ENCODE results near the gene TACO1. TPM values are rescaled to one million over a fixed set of nuclear protein-coding genes. Genes with fewer than 3 reads are reported as not detected.

The TACO1 gene
- total and polyA plus RNA-seq, 12 donors: 33.1 to 52.3 (median 45.2) TPM

DNA sequence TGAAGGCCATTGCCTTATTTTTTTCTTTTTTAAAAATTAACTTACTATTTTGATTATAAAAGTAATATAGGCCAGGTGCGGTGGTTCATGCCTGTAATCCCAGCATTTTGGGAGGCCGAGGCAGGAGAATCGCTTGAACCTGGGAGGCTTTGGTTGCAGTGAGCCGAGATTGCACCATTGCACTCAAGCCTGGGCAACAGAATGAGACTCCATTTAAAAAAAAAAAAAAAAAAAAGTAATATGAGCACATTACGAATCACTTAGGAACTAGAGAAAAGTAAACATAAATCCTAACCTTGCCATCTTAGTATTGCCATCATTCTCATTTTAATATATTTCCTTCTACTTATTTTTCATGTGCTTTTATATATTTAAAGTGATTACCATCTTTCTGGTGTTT lies 12.9 kb upstream of the TACO1 start:
- no peak overlapping the region for H3K27ac ChIP-seq
- H3K9me3 ChIP-seq: no peaks in the 10 kb centered on the region
- peaks cover 0 to 99% (median 53%) of the 10 kb centered on the region in 9 donors for H3K36me3 ChIP-seq
- H3K4me1 ChIP-seq: no peaks in the 10 kb centered on the region
- ATAC-seq (no peak), DNase-seq (no peak)
- H3K4me3 ChIP-seq: no peak overlapping the region
- intact Hi-C loops (cut with DNase I): no loop called here
- H3K27me3 ChIP-seq: no peaks in the 10 kb centered on the region
- no peak for TF ChIP-seq CTCF (IDR thresholded peaks at IDR 0.05)
- 90 to 95% methylated on average over 5 of the region's 5 CpGs for WGBS, 2 donors

GRCh38 chr17:63588797-63589196 lies 11.9 kb upstream of the TACO1 start:
- no peak for TF ChIP-seq CTCF (IDR thresholded peaks at IDR 0.05)
- ATAC-seq (no peak), DNase-seq (no peak)
- Histone ChIP-seq H3K27ac (no peak overlapping the region), H3K27me3 (no peaks in the 10 kb centered on the region), H3K4me1 (no peaks in the 10 kb centered on the region), H3K4me3 (no peak overlapping the region), H3K9me3 (no peaks in the 10 kb centered on the region), H3K36me3 (peaks cover 0 to 99% (median 46%) of the 10 kb centered on the region in 9 donors)
- 87 to 91% methylated on average over 11 of the region's 11 CpGs for WGBS, 2 donors
- intact Hi-C loops (cut with DNase I): no loop called here

- intact Hi-C loops (cut with DNase I): no loop called here
- Histone ChIP-seq H3K27ac (no peak overlapping the region), H3K4me3 (no peak overlapping the region), H3K27me3 (no peaks in the 10 kb centered on the region), H3K36me3 (peaks cover 0 to 99% (median 42%) of the 10 kb centered on the region in 9 donors), H3K9me3 (no peaks in the 10 kb centered on the region), H3K4me1 (no peaks in the 10 kb centered on the region)
- TF ChIP-seq CTCF (IDR thresholded peaks at IDR 0.05): no peak
- 92 to 97% methylated on average over 1 of the region's 1 CpG for WGBS, 2 donors
- no peak for ATAC-seq
- DNase-seq: no peak
Observed at GRCh38 chr17:63589646-63590045, 11.0 kb upstream of the TACO1 start.

DNA sequence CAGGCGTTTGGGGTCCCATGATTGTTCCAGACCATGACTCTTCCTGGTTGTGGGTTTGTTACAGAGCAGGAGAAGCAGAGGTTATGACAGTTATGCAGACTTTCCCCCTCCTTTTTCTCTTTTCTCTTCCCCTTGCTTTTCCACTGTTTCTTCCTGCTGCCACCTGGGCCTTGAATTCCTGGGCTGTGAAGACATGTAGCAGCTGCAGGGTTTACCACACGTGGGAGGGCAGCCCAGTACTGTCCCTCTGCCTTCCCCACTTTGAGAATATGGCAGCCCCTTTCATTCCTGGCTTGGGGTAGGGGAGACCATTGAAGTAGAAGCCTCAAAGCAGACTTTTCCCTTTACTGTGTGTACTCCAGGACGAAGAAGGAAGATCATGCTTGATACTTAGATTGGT lies 7.9 kb upstream of the TACO1 start:
- 85 to 89% methylated on average over 3 of the region's 3 CpGs for WGBS, 2 donors
- Histone ChIP-seq H3K9me3 (no peaks in the 10 kb centered on the region), H3K27me3 (no peaks in the 10 kb centered on the region), H3K4me3 (no peak overlapping the region), H3K27ac (no peak overlapping the region), H3K36me3 (peaks cover 0 to 75% (median 29%) of the 10 kb centered on the region in 9 donors), H3K4me1 (peaks cover 0 to 5% (median 0%) of the 10 kb centered on the region in 9 donors)
- DNase-seq (no peak), ATAC-seq (no peak)
- intact Hi-C loops (cut with DNase I): no loop called here
- no peak for TF ChIP-seq CTCF (IDR thresholded peaks at IDR 0.05)

All from heart right ventricle (tissue), 16 donors.